GM12865 (cell line): ENCODE results near the gene ACAA1.

Experiments
- DNase-seq: peaks from one replicate; pipeline ENCODE4 v3.0.0; 2010; ENCODE audit warnings: low read depth
- H3K4me3 ChIP-seq: 2 replicates; pipeline ENCODE4 v1.5.1; 2011; ENCODE audit warnings: mild to moderate bottlenecking, low read depth, low read length, control low read depth
- CTCF ChIP-seq: IDR thresholded peaks from 2 replicates; pipeline ENCODE4 v1.5.1; 2011; ENCODE audit warnings: low read length, control low read depth, low read depth, inconsistent platforms; ENCODE audit not compliant: insufficient read depth; ENCODE audit errors: missing control alignments

Gene ACAA1

GRCh38 chr3:38148311-38148882 is 11.5 kb upstream of the ACAA1 start:
- no peak for DNase-seq
- TF ChIP-seq CTCF: no peak
- H3K4me3 ChIP-seq: no peak overlapping the region

GRCh38 chr3:38147421-38147820 is 10.5 kb upstream of the ACAA1 start:
- DNase-seq: no peak
- TF ChIP-seq CTCF: no peak
- H3K4me3 ChIP-seq: no peak overlapping the region

GRCh38 chr3:38146504-38146903 is 9.6 kb upstream of the ACAA1 start:
- no peak for DNase-seq
- H3K4me3 ChIP-seq: no peak overlapping the region
- no peak for TF ChIP-seq CTCF

- TF ChIP-seq CTCF: no peak
- no peak overlapping the region for H3K4me3 ChIP-seq
- no peak for DNase-seq
These were observed 6.6 kb upstream of the ACAA1 start for GRCh38 chr3:38143511-38143910.

GRCh38 chr3:38142959-38143358 is 6.0 kb upstream of the ACAA1 start:
- no peak for TF ChIP-seq CTCF
- no peak for DNase-seq
- no peak overlapping the region for H3K4me3 ChIP-seq

- DNase-seq: no peak
- no peak overlapping the region for H3K4me3 ChIP-seq
- TF ChIP-seq CTCF: no peak
These were observed 5.0 kb upstream of the ACAA1 start for GRCh38 chr3:38141952-38142273.

GRCh38 chr3:38141173-38141951 is 4.4 kb upstream of the ACAA1 start:
- H3K4me3 ChIP-seq: no peak overlapping the region
- TF ChIP-seq CTCF: no peak
- no peak for DNase-seq
